Cortex of kidney (tissue), 1 donor: ENCODE measurements around the gene RNF167.
"Not testable (repeated sequence)": the region's sequence is repeated elsewhere in the genome, so short reads cannot be mapped to it uniquely, and the experiment has no call there.

Experiments
- DNase-seq: peaks from one replicate; lab custom pipeline; 2025; lab: John Stamatoyannopoulos, UW

Gene RNF167

GRCh38 chr17:4902540-4902939 lies 37.5 kb upstream of the RNF167 start:
- DNase-seq = no peak

DNA sequence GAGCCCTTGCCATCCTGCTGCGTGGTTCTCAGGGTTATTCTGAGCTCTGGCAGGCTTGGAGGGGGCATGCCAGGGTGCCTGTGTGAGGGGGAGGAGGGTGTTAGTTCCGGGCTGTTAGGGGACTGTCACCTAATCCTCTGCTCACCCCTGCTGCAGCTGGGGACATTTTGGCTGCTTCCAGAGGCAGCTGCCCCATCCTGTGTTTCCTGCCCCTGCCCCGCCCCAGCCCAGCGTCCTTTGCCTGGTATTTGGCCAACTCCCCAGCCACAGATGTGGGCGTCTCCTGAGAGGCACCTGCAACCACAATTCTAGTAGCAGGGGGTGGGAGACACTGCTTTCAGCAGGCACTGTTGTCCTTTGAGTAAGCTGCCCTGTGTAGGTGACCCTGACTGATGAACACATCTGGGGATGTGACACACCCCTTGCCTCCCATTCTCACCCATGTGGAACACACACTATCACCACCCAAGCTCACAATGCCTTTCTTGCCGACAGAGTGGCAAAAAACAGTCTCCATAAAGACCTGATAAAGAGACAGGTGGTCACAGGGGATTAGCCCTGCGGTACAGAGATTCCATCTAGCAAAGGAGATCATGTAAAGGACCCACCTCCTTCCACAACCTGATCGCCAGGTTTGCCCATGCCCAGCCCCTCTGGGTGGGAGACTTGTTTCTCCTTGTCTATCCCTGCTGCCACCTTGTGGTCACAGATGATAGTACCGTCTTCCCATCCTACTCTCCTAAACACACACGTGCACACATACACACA lies 36.8 kb upstream of the RNF167 start, which contains the start of gene CHRNE:
Gene CHRNE (minus strand): TSS at position 48 of the 768 bp plus-strand sequence. CDS start 35 bp downstream, at position 13.
- no peak for DNase-seq

GRCh38 chr17:4906642-4907041 lies 33.4 kb upstream of the RNF167 start:
- DNase-seq = not testable (repeated sequence)

- DNase-seq = no peak
Observed at GRCh38 chr17:4908301-4908700, 31.8 kb upstream of the RNF167 start.

DNA sequence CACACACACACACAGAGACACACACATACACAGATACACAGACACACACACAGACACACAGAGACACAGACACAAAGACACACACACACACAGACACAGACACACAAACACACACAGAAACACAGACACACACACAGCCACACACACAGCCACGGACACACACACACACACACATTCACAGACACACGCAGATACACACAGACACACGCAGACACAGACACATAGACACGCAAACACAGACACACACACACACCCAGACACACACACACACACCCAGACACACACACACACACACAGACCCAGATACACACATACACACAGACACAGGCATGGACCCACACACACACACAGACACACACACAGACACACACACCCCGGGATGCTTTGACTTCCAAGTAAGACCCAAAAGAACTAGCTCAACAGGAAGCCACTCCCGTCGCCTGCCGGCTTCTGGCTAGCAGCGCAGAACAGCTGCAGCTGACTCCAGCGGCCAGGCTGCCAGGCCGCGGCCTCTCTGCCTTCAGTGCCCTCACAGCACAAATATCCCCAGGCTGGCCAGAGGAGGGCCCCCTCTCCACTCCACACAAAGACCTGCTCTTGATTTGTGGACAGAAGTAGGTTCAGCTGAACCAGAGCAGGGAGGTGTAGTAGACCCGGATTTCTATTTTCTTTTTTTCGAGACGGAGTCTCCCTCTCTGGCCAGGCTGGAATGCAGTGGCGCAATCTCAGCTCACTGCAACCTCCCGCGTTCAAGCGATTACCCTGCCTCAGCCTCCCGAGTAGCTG lies 31.2 kb upstream of the RNF167 start:
- DNase-seq = no peak

DNA sequence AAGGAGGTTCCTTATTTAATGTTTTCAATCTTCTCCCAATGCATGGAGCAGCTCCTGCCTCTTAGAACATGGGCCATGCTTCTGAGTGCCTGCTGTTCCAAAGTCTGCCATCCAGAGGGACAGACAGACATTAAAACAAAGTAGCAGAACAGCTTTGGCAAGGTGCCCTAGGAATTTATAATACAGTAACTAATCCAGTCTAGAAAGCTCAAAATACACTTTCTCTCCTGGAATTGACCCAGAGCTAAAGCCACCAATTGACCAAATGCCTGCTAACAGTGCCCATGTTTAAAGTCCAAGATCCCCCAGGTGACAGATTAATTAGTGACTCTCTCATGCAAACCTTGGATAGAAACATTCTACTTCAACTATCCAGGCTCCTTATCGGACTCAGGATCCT lies 26.1 kb upstream of the RNF167 start:
- DNase-seq = no peak

DNA sequence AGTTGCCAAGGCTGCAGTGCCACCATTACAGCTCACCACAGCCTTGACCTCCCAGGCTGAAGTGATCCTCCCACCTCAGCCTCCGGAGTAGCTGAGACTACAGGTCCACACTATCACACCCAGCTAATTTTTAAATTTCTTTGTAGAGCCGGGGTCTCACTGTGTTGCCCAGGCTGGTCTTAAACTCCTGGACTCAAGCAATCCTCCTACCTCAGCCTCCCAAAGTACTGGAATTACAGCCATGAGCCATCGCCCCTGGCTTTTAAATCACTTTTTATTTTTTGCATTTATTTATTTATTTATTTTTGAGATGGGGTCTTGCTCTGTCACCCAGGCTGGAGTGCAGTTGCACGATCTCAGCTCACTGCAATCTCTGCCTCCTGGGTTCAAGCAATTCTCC lies 25.5 kb upstream of the RNF167 start:
- DNase-seq = not testable (repeated sequence)

GRCh38 chr17:4919511-4920047 lies 20.5 kb upstream of the RNF167 start:
- DNase-seq = no peak

DNA sequence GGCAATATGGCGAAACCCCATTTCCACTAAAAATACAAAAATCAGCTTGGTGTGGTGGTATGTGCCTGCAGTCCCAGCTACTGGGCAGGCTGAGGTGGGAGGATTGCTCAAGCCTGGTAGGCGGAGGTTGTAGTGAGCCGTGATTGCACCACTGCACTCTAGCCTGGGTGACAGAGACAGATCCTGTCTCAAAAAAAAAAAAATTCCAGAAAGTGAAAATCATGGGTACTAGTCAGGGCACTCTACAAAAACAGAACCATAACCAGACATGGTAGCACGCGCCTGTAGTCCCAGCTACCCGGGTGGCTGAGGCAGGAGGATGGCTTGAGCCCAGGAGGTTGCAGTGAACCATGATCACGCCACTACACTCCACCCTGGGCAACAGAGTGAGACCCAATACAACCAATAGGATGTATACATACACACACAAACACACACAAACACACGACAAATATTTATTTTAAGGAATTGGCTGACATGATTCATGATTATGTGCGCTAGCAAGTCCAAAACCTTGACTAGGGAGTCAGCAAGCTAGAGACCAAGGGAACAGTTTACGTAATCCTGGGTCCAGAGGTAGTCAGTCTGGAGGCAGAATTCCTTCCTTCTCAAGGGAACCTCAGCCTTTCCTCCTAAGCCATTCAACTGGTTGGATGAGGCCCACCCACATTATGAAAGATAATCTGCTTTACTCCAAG lies 19.6 kb upstream of the RNF167 start:
- no peak for DNase-seq

DNA sequence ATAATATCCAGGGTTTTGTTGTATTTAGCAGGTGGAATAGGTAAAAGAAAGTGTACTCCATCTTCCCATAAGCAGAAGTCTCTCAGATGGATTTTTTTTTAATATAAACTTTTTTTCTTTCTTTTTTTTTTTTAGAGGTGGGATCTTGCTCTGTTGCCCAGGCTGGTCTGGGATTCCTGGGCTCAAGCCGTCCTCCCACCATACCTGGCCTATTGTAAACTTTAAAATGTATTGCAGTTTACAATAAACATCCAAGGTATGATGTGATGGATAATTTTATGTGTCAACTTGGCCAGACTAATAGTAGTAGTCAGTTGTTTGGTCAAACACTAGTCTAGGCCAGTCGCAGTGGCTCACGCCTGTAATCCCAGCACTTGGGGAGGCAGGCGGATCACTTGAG lies 18.7 kb upstream of the RNF167 start:
- no peak for DNase-seq

GRCh38 chr17:4926577-4927335 lies 13.3 kb upstream of the RNF167 start:
- DNase-seq = not testable (repeated sequence)

DNA sequence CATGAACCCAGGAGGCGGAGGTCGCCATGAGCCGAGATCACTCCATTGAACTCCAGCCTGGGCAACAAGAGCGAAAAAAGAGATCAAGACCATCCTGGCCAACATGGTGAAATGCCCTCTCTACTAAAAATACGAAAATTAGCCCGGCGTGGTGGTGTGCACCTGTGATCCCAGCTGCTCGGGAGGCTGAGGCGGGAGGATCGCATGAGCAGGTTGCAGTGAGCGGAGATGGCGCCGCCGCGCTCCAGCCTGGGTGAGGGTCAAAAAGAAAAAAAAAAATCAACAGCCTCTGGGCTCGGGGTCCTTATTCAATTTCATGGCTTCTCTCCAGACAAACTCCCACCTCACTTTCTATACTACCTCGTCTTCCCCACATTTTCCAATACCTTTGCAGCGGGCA lies 11.2 kb upstream of the RNF167 start:
- DNase-seq = no peak

- no peak for DNase-seq
Observed at GRCh38 chr17:4931963-4932362, 8.1 kb upstream of the RNF167 start, which contains the start of gene GP1BA. Gene GP1BA (plus strand): TSS chr17:4932277. CDS start chr17:4932605, 328 bp downstream.

GRCh38 chr17:4932756-4933155 lies 7.3 kb upstream of the RNF167 start:
- DNase-seq = no peak

DNA sequence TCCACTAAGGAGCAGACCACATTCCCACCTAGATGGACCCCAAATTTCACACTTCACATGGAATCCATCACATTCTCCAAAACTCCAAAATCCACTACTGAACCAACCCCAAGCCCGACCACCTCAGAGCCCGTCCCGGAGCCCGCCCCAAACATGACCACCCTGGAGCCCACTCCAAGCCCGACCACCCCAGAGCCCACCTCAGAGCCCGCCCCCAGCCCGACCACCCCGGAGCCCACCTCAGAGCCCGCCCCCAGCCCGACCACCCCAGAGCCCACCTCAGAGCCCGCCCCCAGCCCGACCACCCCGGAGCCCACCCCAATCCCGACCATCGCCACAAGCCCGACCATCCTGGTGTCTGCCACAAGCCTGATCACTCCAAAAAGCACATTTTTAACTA lies 6.4 kb upstream of the RNF167 start:
- no peak for DNase-seq

- no peak for DNase-seq
Observed at GRCh38 chr17:4934173-4934979, 5.7 kb upstream of the RNF167 start.

- no peak for DNase-seq
Observed at GRCh38 chr17:4935650-4936049, 4.4 kb upstream of the RNF167 start.

GRCh38 chr17:4936436-4936835 lies 3.6 kb upstream of the RNF167 start:
- DNase-seq = no peak

- DNase-seq = no peak
Observed at GRCh38 chr17:4937553-4937952, 2.5 kb upstream of the RNF167 start.

- DNase-seq = no peak
Observed at GRCh38 chr17:4938069-4938491, 2.0 kb upstream of the RNF167 start.
